GM21367 (cell line): Measurements from ENCODE around the gene TERB1.

ENCODE experiments used
- ATAC-seq: cut with Tn5 transposase; IDR thresholded peaks from one replicate; pipeline ENCODE4 v1.9.1; 2021; ENCODE audit not compliant: unreplicated experiment

Gene TERB1

GRCh38 chr16:66801320-66802105, at the start of gene TERB1:
Gene TERB1 (minus strand): TSS chr16:66801584. CDS start chr16:66796798, 4,786 bp downstream.
- no peak for ATAC-seq

GRCh38 chr16:66850115-66850815, 48.9 kb upstream of the TERB1 start:
- no peak for ATAC-seq

GRCh38 chr16:66849549-66849948, 48.2 kb upstream of the TERB1 start:
- no peak for ATAC-seq

- ATAC-seq, result no peak
Observed at GRCh38 chr16:66849021-66849420, 47.6 kb upstream of the TERB1 start.

GRCh38 chr16:66848172-66848571, 46.8 kb upstream of the TERB1 start:
- no peak for ATAC-seq

- ATAC-seq, result no peak
Observed at GRCh38 chr16:66847533-66848067, 46.2 kb upstream of the TERB1 start.

GRCh38 chr16:66846831-66847230, 45.4 kb upstream of the TERB1 start:
- no peak for ATAC-seq

GRCh38 chr16:66846266-66846665, 44.9 kb upstream of the TERB1 start:
- ATAC-seq, result no peak

- ATAC-seq, result no peak
Observed at GRCh38 chr16:66845791-66846221, 44.4 kb upstream of the TERB1 start.

- ATAC-seq, result no peak
Observed at GRCh38 chr16:66845080-66845410, 43.7 kb upstream of the TERB1 start.

GRCh38 chr16:66844342-66845079, 43.1 kb upstream of the TERB1 start, which contains the start of gene CA7:
Gene CA7 (plus strand): TSS chr16:66844414. CDS start chr16:66844488, 74 bp downstream.
- ATAC-seq, result no peak

GRCh38 chr16:66844009-66844341, 42.6 kb upstream of the TERB1 start:
- no peak for ATAC-seq

GRCh38 chr16:66843191-66843590, 41.8 kb upstream of the TERB1 start:
- no peak for ATAC-seq

- no peak for ATAC-seq
Observed at GRCh38 chr16:66842765-66843164, 41.4 kb upstream of the TERB1 start.

- no peak for ATAC-seq
Observed at GRCh38 chr16:66841366-66841765, 40.0 kb upstream of the TERB1 start.

- ATAC-seq, result no peak
Observed at GRCh38 chr16:66840883-66841282, 39.5 kb upstream of the TERB1 start.

GRCh38 chr16:66834746-66835145, 33.4 kb upstream of the TERB1 start:
- no peak for ATAC-seq

- no peak for ATAC-seq
Observed at GRCh38 chr16:66832661-66833305, 31.4 kb upstream of the TERB1 start.

GRCh38 chr16:66832190-66832589, 30.8 kb upstream of the TERB1 start:
- no peak for ATAC-seq

GRCh38 chr16:66830422-66831404, 29.3 kb upstream of the TERB1 start, which contains the start of gene NAE1:
Gene NAE1 (minus strand): TSS chr16:66830976. CDS start chr16:66830899, 77 bp downstream.
- peak; percentile 79 for ATAC-seq
